Mesendoderm (in vitro differentiated cells): Measurements from ENCODE around the gene HS2ST1.

Experiments
- DNase-seq: peaks from one replicate; pipeline ENCODE4 v3.0.0; 2013
- H2AK5ac ChIP-seq: 2 replicates; pipeline ENCODE4 v1.6.1; 2013; ENCODE audit warnings: low read length, inconsistent platforms
- H2BK120ac ChIP-seq: 2 replicates; pipeline ENCODE4 v1.6.1; 2013; ENCODE audit warnings: low read depth, mild to moderate bottlenecking, low read length, moderate library complexity, mixed read lengths
- H2BK15ac ChIP-seq: replicated peaks from 2 replicates; pipeline ENCODE4 v1.6.1; 2013; ENCODE audit warnings: low read depth, mild to moderate bottlenecking, moderate library complexity
- H2BK5ac ChIP-seq: 2 replicates; pipeline ENCODE4 v1.6.1; 2013; ENCODE audit warnings: low read length, inconsistent platforms
- H3K18ac ChIP-seq: 2 replicates; pipeline ENCODE4 v1.6.1; 2013; ENCODE audit warnings: mild to moderate bottlenecking, low read length, mixed read lengths
- H3K23ac ChIP-seq: one replicate; pipeline ENCODE4 v1.6.1; 2013; ENCODE audit warnings: low read length
- H3K27ac ChIP-seq: 2 replicates; pipeline ENCODE4 v1.5.1; 2013; ENCODE audit warnings: low read depth, mild to moderate bottlenecking, inconsistent platforms, low read length, moderate library complexity
- H3K27me3 ChIP-seq: 2 replicates; pipeline ENCODE4 v1.6.1; 2013; ENCODE audit warnings: low read length, control low read depth, mild to moderate bottlenecking, inconsistent platforms; ENCODE audit not compliant: insufficient read depth, poor library complexity
- H3K36me3 ChIP-seq: 2 replicates; pipeline ENCODE4 v1.6.1; 2013; ENCODE audit warnings: low read length, inconsistent platforms; ENCODE audit not compliant: control insufficient read depth, insufficient read depth
- H3K4ac ChIP-seq: one replicate; pipeline ENCODE4 v1.6.1; 2013; ENCODE audit warnings: low read depth, mild to moderate bottlenecking, low read length, moderate library complexity
- H3K4me1 ChIP-seq: 2 replicates; pipeline ENCODE4 v1.6.1; 2013; ENCODE audit warnings: low read depth, low read length, inconsistent platforms; ENCODE audit not compliant: control insufficient read depth
- H3K4me2 ChIP-seq: 2 replicates; pipeline ENCODE4 v1.6.1; 2013; ENCODE audit warnings: low read length
- H3K4me3 ChIP-seq: 2 replicates; pipeline ENCODE4 v1.5.1; 2013; ENCODE audit warnings: mild to moderate bottlenecking, low read length
- H3K56ac ChIP-seq: one replicate; pipeline ENCODE4 v1.6.1; 2013; ENCODE audit warnings: low read length
- H3K79me1 ChIP-seq: 2 replicates; pipeline ENCODE4 v1.6.1; 2013; ENCODE audit warnings: low read length, inconsistent platforms
- H3K79me2 ChIP-seq: 2 replicates; pipeline ENCODE4 v1.6.1; 2013; ENCODE audit warnings: mild to moderate bottlenecking, low read length; ENCODE audit not compliant: control insufficient read depth, insufficient read depth
- H3K9ac ChIP-seq: 2 replicates; pipeline ENCODE4 v1.6.1; 2013; ENCODE audit warnings: low read length, inconsistent platforms
- H4K5ac ChIP-seq: one replicate; pipeline ENCODE4 v1.6.1; 2013; ENCODE audit warnings: low read length
- H4K8ac ChIP-seq: one replicate; pipeline ENCODE4 v1.6.1; 2013; ENCODE audit warnings: low read depth, mild to moderate bottlenecking, control low read depth, low read length, moderate library complexity
- WGBS: extraction: QIAGEN DNeasy Blood & Tissue Kit; methylation state at CpG from one replicate; pipeline ENCODE4 v1.1.7; 2013; ENCODE audit warnings: low lambda C conversion rate, missing lambda C conversion rate; ENCODE audit not compliant: insufficient coverage; ENCODE audit errors: extremely low coverage; 5-methylcytosine and 5-hydroxymethylcytosine counted together

The HS2ST1 gene

DNA sequence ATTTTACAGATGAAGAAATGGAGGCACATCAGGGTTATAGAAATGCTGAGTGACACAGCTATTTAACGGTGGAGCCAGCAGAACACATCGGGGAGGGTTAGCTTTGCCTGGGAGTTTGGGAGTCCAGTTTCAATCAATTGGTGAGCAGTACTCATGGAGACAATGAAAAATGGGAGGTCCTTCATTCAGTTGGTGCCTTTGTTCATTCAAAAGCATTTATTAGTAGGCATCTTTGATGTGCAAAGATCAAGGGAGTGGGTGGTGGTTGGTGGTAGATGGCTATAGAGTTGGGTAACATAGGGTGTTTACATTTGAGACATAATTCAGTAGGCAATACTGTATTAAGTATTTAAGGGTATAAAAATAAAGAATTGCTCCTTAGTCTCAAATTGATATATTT lies 230.5 kb downstream of the HS2ST1 start:
- Histone ChIP-seq H3K4me1 (peaks cover 6% of the 10 kb centered on the region), H3K36me3 (no peaks in the 10 kb centered on the region), H3K4me2 (no peak overlapping the region), H3K27me3 (no peaks in the 10 kb centered on the region), H2AK5ac (no peak overlapping the region), H4K8ac (no peak overlapping the region), H3K18ac (no peak overlapping the region), H3K23ac (no peak overlapping the region), H3K9ac (no peak overlapping the region), H3K27ac (no peak overlapping the region), H3K4ac (no peak overlapping the region), H3K4me3 (no peak overlapping the region), H3K79me2 (no peaks in the 10 kb centered on the region), H2BK5ac (no peak overlapping the region), H2BK15ac (no peak overlapping the region), H3K79me1 (no peaks in the 10 kb centered on the region), H2BK120ac (no peak overlapping the region), H4K5ac (no peak overlapping the region), H3K56ac (no peak overlapping the region)
- no peak for DNase-seq
- WGBS: no CpG with 5 or more reads among the region's 2 CpGs

DNA sequence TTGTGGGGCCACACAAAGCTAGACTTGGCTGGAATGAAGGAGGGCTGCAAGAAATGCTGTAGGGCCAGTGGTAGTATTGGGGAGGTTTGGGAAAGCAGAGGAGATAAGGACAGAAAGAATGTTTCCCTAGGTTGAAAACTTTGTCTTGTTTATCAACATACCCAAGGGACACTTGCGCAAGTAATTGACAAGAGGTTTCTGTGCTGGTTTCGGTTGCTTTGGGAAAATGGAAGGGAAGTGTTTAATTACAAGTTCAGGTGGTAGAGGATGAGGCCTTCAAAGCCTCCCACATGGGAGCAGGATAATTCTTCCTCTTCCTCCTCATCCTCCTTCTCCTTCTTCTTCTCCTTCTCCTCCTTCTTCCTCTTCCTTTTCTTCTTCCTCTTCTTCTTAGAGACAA lies 232.1 kb downstream of the HS2ST1 start:
- Histone ChIP-seq H3K36me3 (no peaks in the 10 kb centered on the region), H3K56ac (no peak overlapping the region), H3K4me1 (peaks cover 6% of the 10 kb centered on the region), H3K79me1 (no peaks in the 10 kb centered on the region), H4K8ac (no peak overlapping the region), H4K5ac (no peak overlapping the region), H3K9ac (no peak overlapping the region), H2BK120ac (no peak overlapping the region), H3K27ac (no peak overlapping the region), H3K4me2 (no peak overlapping the region), H2BK15ac (no peak overlapping the region), H3K27me3 (no peaks in the 10 kb centered on the region), H3K4ac (no peak overlapping the region), H2BK5ac (no peak overlapping the region), H2AK5ac (no peak overlapping the region), H3K23ac (no peak overlapping the region), H3K79me2 (no peaks in the 10 kb centered on the region), H3K18ac (no peak overlapping the region), H3K4me3 (no peak overlapping the region)
- WGBS: no CpG with 5 or more reads among the region's 2 CpGs
- no peak for DNase-seq

DNA sequence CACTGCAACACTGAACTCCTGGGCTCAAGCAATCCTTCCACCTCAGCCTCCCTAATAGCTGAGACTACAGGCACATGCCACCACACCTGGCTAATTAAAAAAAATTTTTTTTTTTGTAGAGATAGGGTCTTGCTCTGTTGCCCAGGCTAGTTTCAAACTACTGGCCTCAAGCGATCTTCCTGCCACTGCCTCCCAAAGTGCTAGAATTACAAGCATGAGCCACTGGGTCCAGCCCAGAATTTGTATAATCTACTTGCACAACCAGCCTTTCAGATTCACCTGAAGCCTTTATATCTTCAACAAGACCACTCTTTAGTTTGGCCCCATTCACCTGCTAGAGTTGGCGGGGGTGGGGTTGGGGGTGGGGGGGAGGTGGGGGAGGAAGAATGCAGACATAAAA lies 232.6 kb downstream of the HS2ST1 start:
- H3K79me1 ChIP-seq: no peaks in the 10 kb centered on the region
- no peak overlapping the region for H3K56ac ChIP-seq
- H2AK5ac ChIP-seq: no peak overlapping the region
- no peak overlapping the region for H2BK5ac ChIP-seq
- no peaks in the 10 kb centered on the region for H3K27me3 ChIP-seq
- no peaks in the 10 kb centered on the region for H3K79me2 ChIP-seq
- H2BK15ac ChIP-seq: no peak overlapping the region
- no peak overlapping the region for H3K4ac ChIP-seq
- no peak overlapping the region for H3K4me3 ChIP-seq
- WGBS: no CpG with 5 or more reads among the region's 2 CpGs
- no peak overlapping the region for H3K9ac ChIP-seq
- peaks cover 6% of the 10 kb centered on the region for H3K4me1 ChIP-seq
- no peak overlapping the region for H4K5ac ChIP-seq
- no peak overlapping the region for H3K18ac ChIP-seq
- no peak overlapping the region for H3K23ac ChIP-seq
- DNase-seq: no peak
- H4K8ac ChIP-seq: no peak overlapping the region
- no peak overlapping the region for H3K4me2 ChIP-seq
- H3K36me3 ChIP-seq: no peaks in the 10 kb centered on the region
- no peak overlapping the region for H2BK120ac ChIP-seq
- H3K27ac ChIP-seq: no peak overlapping the region

DNA sequence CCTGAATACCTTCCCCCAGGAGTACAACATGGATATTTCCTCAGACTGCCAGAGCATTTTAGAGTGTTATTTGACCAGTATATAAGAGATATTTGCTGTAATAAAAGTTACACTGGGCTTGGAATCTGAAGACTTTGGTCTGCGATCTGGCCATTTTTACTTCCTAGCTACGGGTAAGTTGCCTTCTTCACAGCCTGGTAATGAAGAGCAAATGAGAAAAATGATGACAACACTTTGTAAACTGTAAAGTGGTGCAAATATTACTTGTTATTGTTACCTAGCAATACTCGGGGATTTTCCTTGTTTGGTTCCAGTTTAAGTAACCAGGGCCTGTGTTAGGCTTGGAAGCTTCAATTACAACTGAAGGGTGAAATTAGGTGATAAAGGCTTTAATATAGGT lies 233.4 kb downstream of the HS2ST1 start:
- WGBS: no CpG with 5 or more reads among the region's 3 CpGs
- Histone ChIP-seq H4K5ac (no peak overlapping the region), H3K79me1 (no peaks in the 10 kb centered on the region), H3K4me3 (no peak overlapping the region), H4K8ac (no peak overlapping the region), H2BK5ac (no peak overlapping the region), H3K9ac (no peak overlapping the region), H2BK120ac (no peak overlapping the region), H3K79me2 (no peaks in the 10 kb centered on the region), H3K36me3 (no peaks in the 10 kb centered on the region), H3K4ac (no peak overlapping the region), H2BK15ac (no peak overlapping the region), H3K27me3 (no peaks in the 10 kb centered on the region), H3K18ac (no peak overlapping the region), H3K27ac (no peak overlapping the region), H3K4me1 (peaks cover 6% of the 10 kb centered on the region), H3K4me2 (no peak overlapping the region), H2AK5ac (no peak overlapping the region), H3K56ac (no peak overlapping the region), H3K23ac (no peak overlapping the region)
- no peak for DNase-seq

DNA sequence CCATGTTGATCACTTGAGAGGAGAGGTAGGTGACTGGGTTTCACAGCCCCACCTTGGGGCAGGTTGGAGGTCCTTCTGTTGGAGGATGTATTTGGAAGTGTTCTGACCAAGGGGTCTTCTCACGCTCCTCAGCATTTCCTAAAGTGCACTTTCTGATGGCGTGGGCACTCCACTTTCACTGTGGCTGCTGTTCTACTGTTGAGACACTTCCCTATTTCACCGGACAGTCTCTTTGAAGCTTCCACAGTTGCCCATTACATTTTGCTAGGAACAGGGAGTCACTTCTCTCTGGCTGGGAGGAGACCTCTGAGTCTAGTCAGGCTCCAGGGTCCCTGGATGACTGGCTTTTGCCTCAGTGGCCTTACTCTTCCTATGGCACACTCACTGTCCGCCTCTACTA lies 234.2 kb downstream of the HS2ST1 start:
- H2BK15ac ChIP-seq: no peak overlapping the region
- no peak overlapping the region for H3K4me3 ChIP-seq
- no peak overlapping the region for H2AK5ac ChIP-seq
- no peak overlapping the region for H3K4ac ChIP-seq
- no peak overlapping the region for H3K4me2 ChIP-seq
- H3K9ac ChIP-seq: no peak overlapping the region
- peaks cover 6% of the 10 kb centered on the region for H3K4me1 ChIP-seq
- DNase-seq: no peak
- H3K23ac ChIP-seq: no peak overlapping the region
- H2BK120ac ChIP-seq: no peak overlapping the region
- H4K8ac ChIP-seq: no peak overlapping the region
- H4K5ac ChIP-seq: no peak overlapping the region
- no peaks in the 10 kb centered on the region for H3K27me3 ChIP-seq
- H3K36me3 ChIP-seq: no peaks in the 10 kb centered on the region
- H3K56ac ChIP-seq: no peak overlapping the region
- no peak overlapping the region for H2BK5ac ChIP-seq
- H3K27ac ChIP-seq: no peak overlapping the region
- no peak overlapping the region for H3K18ac ChIP-seq
- no peaks in the 10 kb centered on the region for H3K79me1 ChIP-seq
- H3K79me2 ChIP-seq: no peaks in the 10 kb centered on the region
- WGBS: no CpG with 5 or more reads among the region's 4 CpGs

DNA sequence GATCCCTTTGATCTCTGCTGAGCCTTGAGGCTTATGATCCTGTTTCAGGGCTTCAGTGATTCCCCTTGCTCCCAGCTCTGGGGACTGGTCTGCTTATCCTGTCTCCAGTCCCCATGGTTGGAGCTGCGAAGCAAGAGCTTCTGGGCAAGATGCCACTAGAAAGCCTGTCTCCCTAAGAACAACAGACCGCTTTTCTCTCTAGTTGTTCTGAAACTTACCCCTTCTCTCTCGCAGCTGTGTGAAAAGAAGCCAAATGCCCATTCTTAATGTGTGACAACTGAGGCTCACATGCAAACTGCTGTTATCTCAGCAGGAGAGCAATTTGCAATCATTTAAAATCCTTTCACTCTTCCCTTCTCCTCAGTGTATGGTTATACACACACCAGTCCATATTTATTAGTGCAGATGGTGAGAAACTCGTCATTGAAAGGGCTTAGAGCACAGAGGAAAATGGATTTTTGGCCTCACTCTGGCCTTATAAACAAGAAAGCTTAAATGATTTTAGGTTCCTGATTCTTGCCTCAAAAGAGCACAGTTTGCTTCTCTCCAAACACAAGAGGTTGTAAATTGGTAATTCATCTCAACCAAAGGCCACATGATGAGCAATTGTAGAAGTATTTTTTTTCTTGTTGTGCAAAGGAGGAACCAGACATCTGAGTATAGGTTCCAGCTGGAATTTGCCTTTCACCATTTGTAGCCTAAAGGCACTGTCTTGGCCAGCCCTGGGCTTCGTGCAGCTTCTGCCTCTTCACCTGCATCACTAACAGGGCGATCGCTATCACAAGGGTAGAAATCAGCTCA lies 235.0 kb downstream of the HS2ST1 start:
- peak; percentile 30 for DNase-seq
- H2BK120ac ChIP-seq: no peak overlapping the region
- no peak overlapping the region for H3K56ac ChIP-seq
- H3K4me1 ChIP-seq: peaks cover 6% of the 10 kb centered on the region
- H3K4me2 ChIP-seq: no peak overlapping the region
- no peak overlapping the region for H3K18ac ChIP-seq
- H2BK15ac ChIP-seq: no peak overlapping the region
- no peaks in the 10 kb centered on the region for H3K79me2 ChIP-seq
- no peak overlapping the region for H4K5ac ChIP-seq
- no peak overlapping the region for H3K27ac ChIP-seq
- no CpG with 5 or more reads among the region's 7 CpGs for WGBS
- H4K8ac ChIP-seq: no peak overlapping the region
- no peaks in the 10 kb centered on the region for H3K79me1 ChIP-seq
- H3K27me3 ChIP-seq: no peaks in the 10 kb centered on the region
- H2AK5ac ChIP-seq: no peak overlapping the region
- no peak overlapping the region for H3K4ac ChIP-seq
- H3K9ac ChIP-seq: no peak overlapping the region
- no peaks in the 10 kb centered on the region for H3K36me3 ChIP-seq
- H2BK5ac ChIP-seq: no peak overlapping the region
- H3K23ac ChIP-seq: no peak overlapping the region
- no peak overlapping the region for H3K4me3 ChIP-seq
